Femur (tissue), 1 donor: Measurements from ENCODE around the gene CASK.

Experiments
- DNase-seq: peaks from one replicate; pipeline ENCODE4 v3.0.0-alpha.2; 2017

Gene CASK, protein sequence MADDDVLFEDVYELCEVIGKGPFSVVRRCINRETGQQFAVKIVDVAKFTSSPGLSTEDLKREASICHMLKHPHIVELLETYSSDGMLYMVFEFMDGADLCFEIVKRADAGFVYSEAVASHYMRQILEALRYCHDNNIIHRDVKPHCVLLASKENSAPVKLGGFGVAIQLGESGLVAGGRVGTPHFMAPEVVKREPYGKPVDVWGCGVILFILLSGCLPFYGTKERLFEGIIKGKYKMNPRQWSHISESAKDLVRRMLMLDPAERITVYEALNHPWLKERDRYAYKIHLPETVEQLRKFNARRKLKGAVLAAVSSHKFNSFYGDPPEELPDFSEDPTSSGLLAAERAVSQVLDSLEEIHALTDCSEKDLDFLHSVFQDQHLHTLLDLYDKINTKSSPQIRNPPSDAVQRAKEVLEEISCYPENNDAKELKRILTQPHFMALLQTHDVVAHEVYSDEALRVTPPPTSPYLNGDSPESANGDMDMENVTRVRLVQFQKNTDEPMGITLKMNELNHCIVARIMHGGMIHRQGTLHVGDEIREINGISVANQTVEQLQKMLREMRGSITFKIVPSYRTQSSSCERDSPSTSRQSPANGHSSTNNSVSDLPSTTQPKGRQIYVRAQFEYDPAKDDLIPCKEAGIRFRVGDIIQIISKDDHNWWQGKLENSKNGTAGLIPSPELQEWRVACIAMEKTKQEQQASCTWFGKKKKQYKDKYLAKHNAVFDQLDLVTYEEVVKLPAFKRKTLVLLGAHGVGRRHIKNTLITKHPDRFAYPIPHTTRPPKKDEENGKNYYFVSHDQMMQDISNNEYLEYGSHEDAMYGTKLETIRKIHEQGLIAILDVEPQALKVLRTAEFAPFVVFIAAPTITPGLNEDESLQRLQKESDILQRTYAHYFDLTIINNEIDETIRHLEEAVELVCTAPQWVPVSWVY

DNA sequence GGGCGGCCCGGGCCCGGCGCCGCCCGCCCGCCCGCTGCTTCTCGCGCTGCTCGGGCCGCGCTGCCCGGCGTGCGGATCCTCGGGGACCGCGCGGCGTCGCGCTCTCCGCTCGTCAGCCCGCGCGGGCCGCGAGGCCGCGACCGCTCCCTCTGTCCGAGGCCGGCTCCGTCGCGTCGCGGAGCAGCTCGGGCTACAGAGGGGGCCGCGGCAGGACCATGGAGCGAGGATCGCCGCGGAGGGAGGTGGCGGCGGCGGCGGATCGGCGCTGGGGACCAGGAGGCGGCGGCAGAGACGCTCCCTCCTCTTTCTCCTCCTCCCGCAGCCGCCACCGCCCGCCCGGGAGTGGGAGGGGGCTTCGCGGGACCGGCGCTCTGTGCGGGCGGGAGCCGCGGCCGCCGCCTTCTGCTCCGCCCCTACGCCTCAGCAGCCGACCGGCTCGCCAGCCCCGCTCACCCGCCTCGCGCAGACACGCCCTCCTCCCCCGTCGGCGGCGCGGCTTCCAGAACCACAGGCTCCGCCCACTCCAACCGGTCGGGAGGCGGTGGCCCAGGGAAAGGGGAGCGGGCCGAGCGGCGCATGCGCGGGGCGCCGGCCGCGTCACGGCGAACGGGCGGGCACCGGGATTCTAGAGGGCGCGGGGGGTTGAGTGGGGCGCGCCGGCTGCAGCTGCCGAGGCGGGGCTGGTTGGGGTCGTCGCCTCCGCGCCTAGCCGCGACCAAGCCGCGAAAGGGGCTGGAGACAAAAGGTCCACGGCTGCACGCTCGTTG is at the start of gene CASK:
Gene CASK, minus strand, starts transcription at position 344 of the 767 bp plus-strand sequence. CDS start 566 bp downstream, outside the sequence.
- peak; percentile 96 for DNase-seq

DNA sequence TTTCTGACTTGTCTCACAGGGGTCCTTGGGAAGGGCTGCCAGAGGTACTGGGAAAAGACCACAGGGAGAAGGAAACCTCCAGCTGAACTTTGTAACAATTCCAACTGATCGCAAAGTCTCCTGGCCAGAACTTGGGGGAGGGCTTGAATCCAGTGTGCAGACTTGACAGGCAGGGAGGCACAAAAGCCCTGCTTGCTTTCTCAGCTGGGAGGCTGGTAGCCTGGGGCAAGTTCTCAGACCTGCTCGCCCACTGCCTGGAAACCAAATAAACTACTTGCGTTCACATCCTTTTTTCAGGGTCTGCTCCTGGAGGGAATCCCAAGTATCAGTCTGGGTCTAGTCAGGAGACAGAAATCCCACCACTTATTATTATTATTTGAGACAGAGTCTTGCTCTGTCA is 48.0 kb upstream of the CASK start:
- no peak for DNase-seq

DNA sequence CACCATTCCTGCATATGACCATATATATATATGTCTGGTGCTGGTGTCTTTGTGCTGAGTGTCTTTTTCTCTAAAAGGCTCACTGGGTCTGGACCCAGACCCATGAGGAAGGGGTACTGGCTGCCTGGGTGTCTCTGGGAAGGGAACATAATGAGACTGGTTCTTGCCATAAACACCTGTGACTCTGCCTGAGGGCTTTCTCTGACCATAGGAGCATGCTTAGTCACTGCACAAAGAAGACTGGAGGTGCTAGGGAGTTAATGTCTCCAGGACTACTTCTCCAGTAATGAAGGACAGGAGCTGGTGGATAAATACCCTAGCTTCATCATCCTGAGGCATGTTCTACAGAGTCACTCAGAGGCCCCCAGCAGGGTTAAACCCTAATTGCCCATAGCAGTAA is 47.1 kb upstream of the CASK start:
- DNase-seq = no peak

DNA sequence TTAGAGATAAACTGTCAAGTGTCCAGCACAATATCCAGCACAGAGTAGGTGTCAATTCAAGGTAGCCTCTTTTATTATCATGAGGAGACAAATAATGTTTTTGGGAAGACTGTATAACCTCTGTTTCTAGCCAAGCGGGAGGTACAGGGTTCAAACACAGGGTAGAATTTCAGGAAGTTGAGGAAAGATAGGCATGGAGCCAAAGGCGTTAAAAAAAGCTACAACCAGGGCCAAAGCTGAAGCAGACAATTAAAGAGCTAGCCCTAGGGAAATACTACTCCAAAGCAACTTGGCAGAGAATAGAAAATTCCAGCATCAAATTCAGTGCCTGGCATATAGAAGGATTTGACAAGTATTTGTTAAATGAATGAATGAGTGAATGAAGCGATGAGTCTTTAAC is 40.0 kb upstream of the CASK start:
- DNase-seq = no peak

DNA sequence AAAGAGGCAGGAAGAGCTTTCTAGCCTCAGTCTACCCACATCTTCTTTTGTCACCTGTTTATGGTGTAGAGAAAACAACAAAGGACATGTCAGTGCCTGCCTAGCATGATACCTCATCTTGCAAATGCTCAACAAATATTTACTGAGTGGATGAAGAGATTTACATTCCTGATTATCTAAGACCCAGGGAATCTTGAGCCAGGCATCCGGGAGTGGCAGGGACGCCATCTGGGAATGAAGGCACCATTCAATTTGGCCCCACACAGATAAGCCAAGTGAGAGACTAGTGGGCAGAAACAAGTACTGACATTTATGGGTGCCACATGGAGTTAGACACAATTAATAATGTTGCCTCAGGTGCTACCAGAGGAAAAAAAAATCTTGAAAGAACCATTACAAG is 36.8 kb upstream of the CASK start:
- DNase-seq = no peak

DNA sequence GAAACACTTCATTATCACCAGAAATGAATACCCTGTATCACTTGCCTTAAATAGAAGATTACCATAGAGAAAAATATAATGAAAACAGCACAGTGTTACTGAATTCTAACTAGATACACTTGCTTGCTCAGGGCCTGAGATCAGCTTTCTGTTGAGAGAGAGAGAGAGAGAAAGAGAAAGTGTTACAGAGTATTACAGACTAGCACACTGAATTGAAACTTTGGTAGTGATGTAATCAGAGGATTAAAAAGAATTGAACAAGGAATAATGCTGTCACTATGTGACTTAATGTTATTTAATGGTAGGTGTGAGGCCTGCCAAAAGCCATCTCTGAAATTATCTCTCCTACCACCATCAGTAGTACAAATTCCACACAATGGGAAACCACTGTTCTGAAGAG is 35.5 kb upstream of the CASK start:
- no peak for DNase-seq

DNA sequence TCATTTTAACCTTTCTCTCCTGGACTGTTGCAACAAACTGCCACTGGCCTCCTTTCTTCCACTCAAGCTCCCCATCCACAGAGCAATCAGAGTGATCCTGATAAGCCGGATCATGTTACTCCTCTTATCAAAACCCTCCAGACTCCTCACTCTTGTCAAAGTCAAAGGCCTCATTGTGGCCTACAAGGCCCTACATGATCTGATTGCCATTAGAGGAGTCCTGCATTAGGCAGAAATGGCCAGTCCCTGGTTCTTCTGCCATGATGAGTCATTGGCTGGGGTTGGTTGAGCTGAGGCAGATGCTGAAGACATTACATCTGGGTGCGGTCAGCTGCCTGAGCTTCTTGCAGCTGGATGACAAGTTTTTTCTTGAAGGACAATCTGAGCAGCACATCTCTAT is 32.7 kb upstream of the CASK start:
- DNase-seq = no peak

DNA sequence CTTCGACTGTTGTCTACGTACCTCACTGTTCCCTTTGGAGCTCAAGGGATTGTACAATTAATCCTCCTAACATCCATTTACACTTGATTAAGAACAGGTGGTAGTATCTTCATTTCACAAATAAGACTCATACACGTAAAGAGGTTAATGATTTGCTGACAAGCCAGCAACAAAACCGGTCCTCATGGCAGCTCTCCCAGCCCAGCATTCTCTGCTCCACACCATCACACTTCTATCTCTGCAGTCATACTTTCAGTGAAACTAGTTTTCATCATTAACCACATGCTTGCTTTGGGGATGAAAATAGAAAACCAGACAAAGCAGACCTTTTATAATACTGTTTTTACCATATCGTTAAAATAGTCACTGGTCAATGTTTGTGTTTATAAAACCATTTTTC is 28.7 kb upstream of the CASK start:
- DNase-seq = no peak

DNA sequence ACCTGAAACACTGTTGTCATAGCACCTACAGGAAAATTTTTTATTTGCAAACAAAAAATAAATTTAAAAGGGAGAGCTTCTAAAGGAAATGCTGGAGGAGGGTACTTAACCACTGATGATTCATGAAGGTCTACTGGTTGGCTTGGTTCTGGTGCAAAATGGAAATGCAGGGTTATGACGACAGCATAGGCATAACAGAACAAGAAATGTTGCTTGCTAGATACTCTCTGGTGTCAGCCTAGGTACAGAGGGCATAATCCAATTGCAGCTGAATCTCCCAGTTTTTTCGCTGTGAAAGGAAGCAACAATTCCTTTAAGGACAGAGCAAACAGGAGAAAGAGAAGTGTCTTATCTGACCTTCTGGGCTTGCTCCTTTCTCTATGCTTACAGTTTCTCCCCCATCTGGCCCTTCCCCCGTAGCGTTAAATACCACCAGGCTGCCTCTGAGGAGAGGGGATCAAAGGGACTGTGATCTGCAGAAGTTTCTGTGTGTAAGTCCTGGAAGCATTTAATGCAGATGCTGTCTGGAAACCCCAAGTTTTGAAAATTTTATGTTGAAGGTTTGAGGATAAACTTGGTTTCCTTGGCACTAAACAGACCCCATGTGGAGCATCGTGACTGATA is 23.7 kb upstream of the CASK start:
- DNase-seq = no peak

DNA sequence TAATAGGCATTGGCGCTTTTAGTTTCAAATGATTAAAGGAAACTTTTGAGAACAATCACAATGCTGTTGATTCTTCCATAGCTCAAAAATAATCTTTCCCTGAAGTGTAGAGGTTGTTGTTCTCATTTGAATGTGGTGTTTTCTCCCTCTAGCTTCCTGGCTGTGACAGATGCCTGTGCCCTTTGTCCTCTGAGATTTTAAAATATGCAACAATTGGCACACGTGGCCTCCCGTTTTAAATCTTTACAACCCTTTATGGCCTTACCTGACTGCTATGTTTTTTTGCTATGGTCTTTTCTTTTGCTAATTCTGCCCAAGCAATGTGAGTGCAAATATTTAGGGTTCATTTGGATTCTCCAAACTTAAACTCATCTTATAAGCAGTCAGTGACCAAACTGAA is 22.9 kb upstream of the CASK start:
- no peak for DNase-seq

DNA sequence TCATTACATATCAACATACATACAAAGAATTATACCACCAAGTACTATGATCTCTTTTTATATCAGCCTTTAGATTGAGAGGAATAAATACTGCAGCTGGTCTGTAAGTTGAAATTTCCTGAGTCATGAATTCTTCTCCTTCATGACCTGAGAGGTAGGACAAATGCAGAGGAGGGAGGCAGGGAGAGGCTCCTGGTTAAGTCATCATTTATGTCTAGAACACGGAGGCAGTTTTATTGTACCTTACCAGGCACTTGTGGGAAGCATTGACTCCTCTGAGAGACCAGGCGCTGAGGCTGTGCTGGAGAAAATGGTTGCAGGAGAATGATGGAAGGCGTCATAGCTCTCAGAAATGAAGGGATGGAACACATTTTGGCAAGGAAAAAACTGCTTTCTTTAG is 12.5 kb upstream of the CASK start:
- DNase-seq = no peak

DNA sequence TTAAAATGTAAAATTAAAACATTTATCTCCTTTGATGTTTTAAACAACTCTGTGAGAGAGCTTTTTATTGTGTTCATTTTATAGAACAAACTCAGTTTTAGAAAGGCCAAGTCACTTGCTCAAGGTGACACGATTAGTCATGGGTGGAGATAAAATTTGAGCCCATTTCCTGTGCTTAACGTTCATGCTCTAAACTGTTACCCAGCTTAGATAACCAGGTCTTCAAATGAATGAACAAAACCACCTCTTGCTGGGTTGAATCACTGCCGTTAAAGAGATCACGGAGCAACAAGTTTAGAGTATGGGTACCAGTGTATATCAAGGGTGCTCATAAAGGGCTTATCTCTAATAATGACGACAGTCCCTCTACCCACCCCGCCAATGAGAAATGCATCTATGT is 10.2 kb upstream of the CASK start:
- no peak for DNase-seq

DNA sequence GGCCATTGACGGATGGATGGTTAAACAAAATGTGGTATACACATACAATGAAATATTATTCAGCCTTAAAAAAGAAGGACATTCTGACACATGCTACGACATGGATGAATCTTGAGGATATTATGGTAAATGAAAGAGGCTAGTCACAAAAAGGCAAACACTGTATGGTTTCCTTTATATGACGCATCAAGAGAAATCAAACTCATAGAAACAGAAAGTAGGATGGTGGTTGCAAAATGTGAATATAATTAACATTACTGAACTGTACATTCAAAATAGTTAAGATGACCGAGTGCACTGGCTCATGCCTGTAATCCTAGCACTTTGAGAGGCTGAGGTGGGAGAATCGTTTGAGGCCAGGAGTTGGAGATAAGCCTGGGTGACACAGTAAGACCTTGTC is 9.5 kb upstream of the CASK start:
- no peak for DNase-seq

DNA sequence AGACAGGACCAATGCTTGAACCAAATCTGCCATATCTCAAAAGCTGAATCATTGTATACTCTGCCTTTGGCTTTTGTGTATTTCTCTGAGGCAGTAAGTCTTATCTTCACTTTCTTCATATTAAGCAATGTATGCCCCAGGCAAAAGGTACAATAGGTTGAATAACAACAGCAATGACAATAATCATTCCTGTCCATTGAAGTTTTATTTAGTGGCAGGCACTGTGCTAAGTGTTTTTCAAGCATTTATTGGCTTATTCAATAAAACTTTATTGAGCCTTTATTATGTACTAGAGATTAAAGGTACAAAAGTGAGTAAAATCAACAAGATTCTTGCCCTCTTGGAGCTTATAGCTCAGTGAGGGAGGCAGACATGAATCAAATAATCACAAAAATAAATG is 8.2 kb upstream of the CASK start:
- no peak for DNase-seq

DNA sequence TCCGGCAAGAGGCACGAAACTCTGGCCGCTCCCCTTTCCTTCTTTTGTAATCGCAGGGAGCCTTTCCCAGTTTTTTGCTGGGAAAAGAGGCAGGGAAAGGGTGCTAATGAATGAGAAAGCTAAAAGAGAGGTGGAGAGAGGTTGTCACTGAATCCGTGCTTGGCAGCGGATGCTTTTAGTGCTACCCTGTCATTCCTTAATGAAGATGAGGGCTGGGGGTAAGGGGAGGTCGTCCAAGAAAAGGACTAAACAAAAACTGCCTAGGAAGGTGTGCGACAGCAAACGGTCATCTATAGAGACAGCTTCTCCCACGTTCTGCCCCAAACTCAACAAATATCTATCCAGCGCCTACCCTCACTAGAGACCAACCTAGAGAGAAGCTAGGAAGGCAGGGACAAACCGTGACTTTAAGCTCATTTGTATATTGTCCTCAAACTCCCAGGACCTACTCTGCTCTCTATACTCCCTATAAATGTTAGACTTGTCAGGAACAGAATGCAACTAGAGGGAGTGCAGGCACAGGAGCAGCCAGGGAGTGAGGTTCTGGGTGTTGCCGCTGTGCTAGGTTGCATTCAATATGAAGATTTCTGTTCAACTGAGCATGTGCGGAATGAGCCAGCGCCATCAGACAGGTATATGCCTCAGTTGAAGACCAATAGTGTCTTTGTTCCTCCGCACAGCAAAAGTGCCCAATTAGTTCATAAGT is 777 bp upstream of the CASK start:
- peak; percentile 37 for DNase-seq

DNA sequence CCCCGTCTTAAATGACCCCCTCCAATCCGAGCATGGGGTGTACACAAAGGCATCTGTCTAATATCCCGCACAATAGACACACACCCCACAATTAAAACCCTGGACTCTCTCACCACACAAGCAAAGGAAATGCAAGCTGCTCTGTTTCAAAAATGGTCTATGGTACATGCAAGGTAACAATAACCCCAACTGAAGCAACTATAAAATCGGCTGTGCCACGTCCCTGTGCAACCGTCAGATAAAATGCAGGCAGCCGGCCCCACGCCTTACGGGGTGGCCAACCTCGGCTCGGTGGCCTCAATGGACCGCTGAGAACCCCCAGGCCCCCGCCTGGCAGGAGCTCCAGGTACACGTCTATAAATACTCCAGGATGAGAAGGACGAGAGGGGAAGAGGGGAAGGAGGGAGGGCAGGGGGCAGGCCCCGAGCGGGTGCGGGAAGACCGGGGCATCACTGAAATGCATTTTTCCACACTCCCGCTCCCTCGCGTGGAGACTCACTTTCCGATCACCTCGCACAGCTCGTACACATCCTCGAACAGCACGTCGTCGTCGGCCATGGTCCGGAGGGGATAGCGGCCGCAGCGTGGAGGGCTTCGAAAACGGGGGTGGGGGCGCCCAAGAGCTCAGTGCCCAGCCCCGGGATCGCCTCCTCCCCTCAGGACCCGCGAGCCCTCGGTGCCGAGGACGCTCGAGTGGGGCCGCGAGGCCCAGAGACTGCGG is 763 bp downstream of the CASK start:
- DNase-seq = peak; percentile 50

DNA sequence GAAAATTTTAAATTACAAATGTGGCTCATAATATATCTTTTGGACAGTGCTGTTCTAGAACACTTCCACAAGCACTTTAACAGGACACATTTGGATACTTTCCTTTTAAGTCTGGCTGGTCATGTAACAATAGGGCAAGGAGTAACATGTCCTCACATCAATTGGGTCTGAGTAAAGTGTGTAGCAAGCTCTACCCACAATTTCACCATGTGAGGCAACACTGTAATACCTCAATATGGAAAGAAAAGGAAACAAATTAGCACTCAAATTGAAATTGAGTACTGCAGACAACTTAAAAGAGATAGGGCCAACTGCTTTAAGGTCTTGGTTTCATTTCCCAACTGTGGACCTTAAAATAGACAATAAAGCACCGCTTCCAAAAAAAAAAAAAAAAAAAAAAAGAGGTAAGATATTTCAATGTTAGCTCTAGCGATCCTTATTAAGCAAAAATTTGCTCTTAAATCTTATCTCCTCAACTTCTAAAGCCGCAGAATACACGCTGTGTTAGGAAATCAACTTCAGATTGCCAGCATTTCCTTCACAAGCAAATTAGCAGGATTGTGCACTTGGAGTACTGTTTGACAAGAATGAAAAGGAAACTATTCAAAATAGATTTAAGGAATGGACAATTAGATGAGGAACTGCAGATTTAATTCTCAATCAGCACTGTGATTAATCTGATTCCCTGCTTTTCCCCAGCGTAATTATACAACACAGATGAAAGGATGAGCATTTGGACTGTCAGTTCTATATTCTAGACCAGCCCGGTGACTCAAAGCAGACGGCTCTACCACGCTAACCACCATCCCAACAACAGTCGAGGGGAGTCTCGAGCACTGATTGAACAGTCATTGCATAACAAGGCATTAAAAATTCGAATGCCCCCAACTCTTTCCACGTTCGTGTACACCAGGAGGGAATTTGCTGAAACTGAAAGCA is 1.6 kb downstream of the CASK start:
- DNase-seq = peak; percentile 19

DNA sequence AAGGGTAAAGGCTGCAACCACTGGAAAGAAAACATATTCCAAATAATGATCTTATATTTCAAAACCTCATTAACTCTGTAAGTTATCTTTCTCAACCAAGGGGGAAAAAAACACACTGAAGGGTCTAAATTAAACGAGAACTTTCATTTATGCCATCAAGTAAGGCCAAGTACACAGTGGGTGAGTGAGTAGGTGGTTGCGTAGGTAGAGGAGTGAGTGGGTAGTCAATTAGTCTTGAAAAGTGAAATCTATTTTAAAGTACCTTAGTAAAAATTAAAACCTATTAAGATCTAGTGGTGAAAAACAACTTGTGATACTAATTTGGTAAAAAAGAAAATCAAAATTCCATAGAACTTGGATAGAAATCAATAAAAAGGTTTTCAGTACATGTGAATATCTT is 3.5 kb downstream of the CASK start:
- DNase-seq = no peak

DNA sequence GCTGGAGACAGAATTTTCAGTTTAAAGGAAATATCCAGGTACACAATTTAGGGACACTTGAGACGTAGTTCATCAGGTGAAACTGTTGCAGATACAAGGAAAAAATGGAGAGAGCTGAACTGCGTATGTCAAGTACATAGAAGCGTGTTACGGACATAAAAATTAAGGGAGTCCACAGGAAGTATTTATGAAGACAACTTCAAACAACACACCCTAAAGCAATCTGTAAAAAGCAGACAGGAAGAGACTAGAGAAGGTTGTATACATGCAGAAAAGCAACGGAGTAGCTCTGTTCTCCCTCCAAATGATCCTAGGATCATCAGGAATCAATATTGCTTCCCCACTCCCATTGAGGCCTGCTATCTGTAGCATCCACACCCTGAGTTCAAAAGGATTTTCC is 5.8 kb downstream of the CASK start:
- no peak for DNase-seq

DNA sequence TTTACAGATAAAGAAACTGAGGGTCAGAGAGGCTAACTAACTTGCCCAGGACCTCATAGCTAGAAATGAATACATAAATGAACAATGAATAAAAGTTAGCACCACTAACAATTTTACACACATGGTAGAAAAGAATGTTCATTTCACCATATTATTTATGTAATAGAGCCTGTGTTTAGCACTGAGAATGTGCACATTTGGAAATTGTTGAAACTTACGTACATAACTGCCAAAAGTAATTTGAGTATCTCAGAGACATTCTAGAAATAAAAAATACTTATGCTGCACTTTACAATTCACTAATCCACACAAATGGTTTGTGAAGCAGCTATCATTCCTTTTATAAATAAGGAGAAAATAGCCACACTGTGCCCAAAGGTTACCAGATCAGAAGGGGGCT is 9.9 kb downstream of the CASK start:
- no peak for DNase-seq
